Measurements from ENCODE around the gene TSPYL2. TPM values are rescaled to one million over a fixed set of nuclear protein-coding genes. Genes with fewer than 3 reads are reported as not detected.

Gene TSPYL2
- 23.6 and 27.0 TPM in 2 replicates for total RNA-seq

DNA sequence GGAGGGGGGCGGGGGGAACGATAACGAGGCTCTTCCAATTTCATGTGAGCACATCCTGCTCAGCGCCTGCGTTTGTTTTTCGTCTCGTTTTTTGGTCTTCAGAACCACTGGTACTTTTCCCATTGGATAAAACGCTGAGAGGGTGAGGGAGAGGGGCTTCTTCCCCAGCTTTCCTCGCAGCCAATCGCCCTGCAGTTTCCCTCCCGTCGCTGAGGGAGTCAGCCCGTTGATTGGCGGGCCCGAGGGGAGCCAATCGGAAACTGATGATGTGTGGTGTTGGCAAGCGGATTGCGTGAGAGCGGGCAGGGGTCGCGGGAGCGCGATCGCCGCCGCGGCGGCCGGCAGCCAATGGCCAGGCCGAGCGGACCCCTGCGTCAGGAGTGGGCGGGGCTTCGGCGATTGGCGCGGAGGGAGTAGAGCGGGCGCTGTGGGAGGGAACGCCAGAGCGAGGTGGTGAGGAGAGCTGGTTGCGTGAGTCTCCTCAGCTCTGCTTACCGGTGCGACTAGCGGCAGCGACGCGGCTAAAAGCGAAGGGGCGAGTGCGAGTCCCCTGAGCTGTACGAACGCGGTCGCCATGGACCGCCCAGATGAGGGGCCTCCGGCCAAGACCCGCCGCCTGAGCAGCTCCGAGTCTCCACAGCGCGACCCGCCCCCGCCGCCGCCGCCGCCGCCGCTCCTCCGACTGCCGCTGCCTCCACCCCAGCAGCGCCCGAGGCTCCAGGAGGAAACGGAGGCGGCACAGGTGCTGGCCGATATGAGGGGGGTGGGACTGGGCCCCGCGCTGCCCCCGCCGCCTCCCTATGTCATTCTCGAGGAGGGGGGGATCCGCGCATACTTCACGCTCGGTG is at the start of gene TSPYL2:
Gene TSPYL2 (plus strand): TSS at position 443 of the 848 bp plus-strand sequence. CDS start 132 bp downstream, at position 575.

DNA sequence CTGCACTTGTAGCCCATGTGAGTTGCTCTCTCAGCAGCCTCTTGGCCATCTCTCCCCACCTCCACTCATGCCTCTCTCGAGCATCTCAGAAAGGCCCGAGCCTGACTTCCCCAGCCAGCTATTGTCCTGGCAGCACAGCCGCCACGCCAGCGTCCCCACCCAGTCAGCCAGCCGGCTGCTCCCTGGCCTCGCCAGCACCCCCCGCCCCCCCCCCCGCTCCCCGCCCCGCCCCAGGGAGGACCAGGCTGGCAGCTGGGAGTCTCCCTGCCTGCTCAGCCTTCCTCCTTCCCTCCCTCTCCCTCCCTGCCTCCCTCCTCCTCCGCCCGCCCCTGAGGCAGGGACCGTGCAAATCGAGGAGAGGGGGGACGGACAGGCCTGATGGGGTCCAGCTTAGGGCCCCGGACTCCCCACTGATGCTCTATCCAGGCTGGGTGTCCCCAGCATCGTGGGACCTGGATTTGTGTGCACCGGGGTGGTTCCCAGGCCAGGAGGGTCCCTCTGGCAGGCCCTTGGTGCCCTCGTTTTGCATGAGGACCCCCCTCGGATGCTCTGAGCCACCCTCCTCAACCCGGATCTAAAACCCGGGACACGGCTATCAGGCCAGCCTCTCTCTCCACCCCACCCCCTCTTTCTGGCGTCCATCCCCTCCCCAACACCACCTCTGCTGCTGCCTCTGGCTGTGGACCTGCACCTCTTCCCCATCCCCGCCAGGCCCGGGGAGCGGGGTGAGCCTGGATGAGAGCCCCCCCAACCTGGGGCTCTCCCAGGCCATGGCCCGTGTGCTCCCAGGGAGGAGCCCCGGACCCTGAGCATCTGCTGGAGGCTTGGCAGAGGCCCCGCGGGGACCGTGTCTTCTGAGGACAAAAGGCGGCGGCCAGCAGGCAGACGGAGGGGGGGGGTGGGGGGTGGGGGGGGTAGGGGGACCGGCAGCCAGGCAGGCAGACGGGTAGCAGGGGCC is 33.7 kb upstream of the TSPYL2 start, which contains the start of gene GPR173:
Gene GPR173 (plus strand): TSS at position 621 of the 958 bp plus-strand sequence. CDS start 27,833 bp downstream, outside the sequence.

DNA sequence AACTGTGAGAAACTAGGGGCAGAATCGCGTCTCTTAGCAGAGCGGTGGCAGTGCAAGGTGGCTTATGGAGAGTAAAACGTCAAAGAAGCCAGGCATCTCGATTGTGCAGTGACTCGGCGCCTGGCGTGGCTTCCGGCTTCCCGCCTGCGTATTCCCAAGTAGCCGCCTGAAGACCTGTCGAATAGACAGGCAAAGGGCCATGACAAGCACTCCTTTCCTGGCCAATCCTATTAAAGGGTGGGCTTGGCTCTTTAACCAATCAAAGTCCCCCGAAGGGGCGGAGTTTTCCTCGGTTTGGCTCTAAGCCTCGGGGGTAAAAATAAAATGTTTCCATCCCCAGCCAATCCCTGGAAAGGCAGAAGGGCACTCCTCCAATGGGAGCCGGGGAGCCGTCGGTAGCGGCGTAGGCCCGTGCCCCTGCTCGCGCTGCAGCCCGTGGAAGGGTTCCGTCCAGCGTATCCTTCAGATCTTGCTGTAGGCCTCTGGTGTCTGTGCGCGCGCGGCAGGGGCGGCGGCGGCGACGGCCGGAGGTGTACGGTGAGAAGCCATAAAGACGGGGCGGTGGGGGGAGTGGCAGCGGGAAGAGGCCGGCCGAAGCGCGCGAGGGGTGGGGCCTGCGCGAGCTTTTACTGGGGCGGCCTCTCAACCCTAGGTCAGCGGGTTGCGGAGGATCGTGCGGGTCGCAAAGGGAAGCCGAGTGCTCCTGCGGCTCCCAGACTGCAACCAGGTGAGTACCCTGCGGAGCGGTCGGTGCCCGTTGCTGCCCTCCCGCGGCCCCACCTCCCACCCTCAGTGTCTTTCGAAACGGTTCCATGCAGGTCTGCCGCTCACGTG is 11.8 kb downstream of the TSPYL2 start, which contains the start of gene KANTR:
Gene KANTR (plus strand): TSS at position 395 of the 834 bp plus-strand sequence. CDS start 30,131 bp downstream, outside the sequence.

Other genes starting within 250 kb of the TSPYL2 start
- gene XAGE3, start 214.3 kb upstream of the TSPYL2 start, total RNA-seq, result not detected in 2 replicates
- 12.9 TPM in 2 replicates for gene FAM156B, start 185.0 kb upstream of the TSPYL2 start, total RNA-seq
- gene FAM156A, start 123.8 kb upstream of the TSPYL2 start, total RNA-seq, result 14.5 and 20.3 TPM in 2 replicates
- 1.5 and 1.9 TPM in 2 replicates for gene GPR173, start 33.6 kb upstream of the TSPYL2 start, total RNA-seq
- 7.5 and 10.1 TPM in 2 replicates for gene KANTR, start 11.8 kb downstream of the TSPYL2 start, total RNA-seq
- gene KDM5C, start 142.8 kb downstream of the TSPYL2 start, total RNA-seq, result 43.0 and 44.9 TPM in 2 replicates
- 5.0 and 7.7 TPM in 2 replicates for gene IQSEC2, start 199.2 kb downstream of the TSPYL2 start, total RNA-seq

Data from bronchial smooth muscle cell (primary cell).